Suprapubic skin (tissue), 4 donors: ENCODE results near the gene FAAP24.

Experiments
- POLR2A ChIP-seq, 2 donors: fragments of 450-650 bp; IDR thresholded peaks; one replicate each; pipeline ENCODE4 v1.6.1; 2017; ENCODE audit warnings: antibody characterized with exemption in 2 of 2, mild to moderate bottlenecking in 2 of 2, moderate library complexity in 2 of 2
- POLR2AphosphoS5 ChIP-seq, 3 donors: sonication (generic); formaldehyde crosslinking; IDR thresholded peaks; one replicate each; pipeline ENCODE4 v1.6.1; 2017; ENCODE audit warnings: antibody characterized with exemption in 3 of 3
- TF ChIP-seq, protein P1 (sequence below), 2 donors: fragments of 200-600 bp in 1 of 2; fragments of 450-650 bp in 1 of 2; sonication (generic) in 1 of 2; IDR thresholded peaks; one replicate each; pipeline ENCODE4 v1.5.1; 2016 to 2019; ENCODE audit warnings: antibody characterized with exemption in 2 of 2, mild to moderate bottlenecking in 1 of 2, moderate library complexity in 1 of 2

DNA sequence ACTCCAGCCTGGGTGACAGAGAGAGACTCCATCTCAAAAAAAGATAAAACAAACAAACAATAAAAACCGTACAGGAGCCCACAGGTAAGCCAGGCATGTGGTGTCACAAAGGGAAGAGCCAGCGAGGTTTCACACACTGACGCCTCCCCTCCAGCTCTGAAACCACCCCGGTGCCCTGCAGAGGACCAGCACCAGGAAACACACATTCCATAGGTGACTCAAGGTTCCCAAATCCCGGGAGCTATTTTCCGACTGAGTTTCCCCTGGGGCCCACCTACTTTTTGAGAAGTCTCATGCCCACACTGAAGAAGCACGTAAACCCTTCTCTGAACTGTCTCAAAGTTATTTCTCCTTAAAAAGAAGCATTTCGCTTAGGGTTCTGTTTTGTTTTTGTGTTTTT lies 52.4 kb downstream of the FAAP24 start:
- TF ChIP-seq POLR2A (IDR thresholded peaks at IDR 0.05) (no peak), POLR2AphosphoS5 (IDR thresholded peaks at IDR 0.05) (no peak)
- TF ChIP-seq, protein P1, sequence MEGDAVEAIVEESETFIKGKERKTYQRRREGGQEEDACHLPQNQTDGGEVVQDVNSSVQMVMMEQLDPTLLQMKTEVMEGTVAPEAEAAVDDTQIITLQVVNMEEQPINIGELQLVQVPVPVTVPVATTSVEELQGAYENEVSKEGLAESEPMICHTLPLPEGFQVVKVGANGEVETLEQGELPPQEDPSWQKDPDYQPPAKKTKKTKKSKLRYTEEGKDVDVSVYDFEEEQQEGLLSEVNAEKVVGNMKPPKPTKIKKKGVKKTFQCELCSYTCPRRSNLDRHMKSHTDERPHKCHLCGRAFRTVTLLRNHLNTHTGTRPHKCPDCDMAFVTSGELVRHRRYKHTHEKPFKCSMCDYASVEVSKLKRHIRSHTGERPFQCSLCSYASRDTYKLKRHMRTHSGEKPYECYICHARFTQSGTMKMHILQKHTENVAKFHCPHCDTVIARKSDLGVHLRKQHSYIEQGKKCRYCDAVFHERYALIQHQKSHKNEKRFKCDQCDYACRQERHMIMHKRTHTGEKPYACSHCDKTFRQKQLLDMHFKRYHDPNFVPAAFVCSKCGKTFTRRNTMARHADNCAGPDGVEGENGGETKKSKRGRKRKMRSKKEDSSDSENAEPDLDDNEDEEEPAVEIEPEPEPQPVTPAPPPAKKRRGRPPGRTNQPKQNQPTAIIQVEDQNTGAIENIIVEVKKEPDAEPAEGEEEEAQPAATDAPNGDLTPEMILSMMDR (IDR thresholded peaks at IDR 0.05): no peak
